RWPE1 (cell line): Measurements from ENCODE around the gene CDK17.
"Not testable (repeated sequence)": the region's sequence is repeated elsewhere in the genome, so short reads cannot be mapped to it uniquely, and the experiment has no call there.

Source experiments
- CTCF ChIA-PET: fragments of 350-600 bp; sonication (Branson Sonifier 250); formaldehyde crosslinking; extraction: SDS; loops from one replicate; lab custom pipeline; 2021; lab: Yijun Ruan, JAX
- POLR2A ChIA-PET: fragments of 400-600 bp; formaldehyde crosslinking; extraction: SDS; loops from one replicate; lab custom pipeline; 2020; ENCODE audit warnings: antibody characterized with exemption; ENCODE audit not compliant: low non-redundant PET; lab: Yijun Ruan, JAX
- DNase-seq: peaks from one replicate; pipeline ENCODE4 v3.0.0; 2012; ENCODE audit warnings: low spot score
- H3K27ac ChIP-seq: fragments of 450-650 bp; 2 replicates; pipeline ENCODE4 v1.5.1; 2017
- TF ChIP-seq, protein P1 (sequence below): fragments of 450-650 bp; conservative IDR thresholded peaks from 2 replicates; pipeline ENCODE4 v1.5.1; 2017; ENCODE audit warnings: low read depth, mild to moderate bottlenecking

Gene CDK17

DNA sequence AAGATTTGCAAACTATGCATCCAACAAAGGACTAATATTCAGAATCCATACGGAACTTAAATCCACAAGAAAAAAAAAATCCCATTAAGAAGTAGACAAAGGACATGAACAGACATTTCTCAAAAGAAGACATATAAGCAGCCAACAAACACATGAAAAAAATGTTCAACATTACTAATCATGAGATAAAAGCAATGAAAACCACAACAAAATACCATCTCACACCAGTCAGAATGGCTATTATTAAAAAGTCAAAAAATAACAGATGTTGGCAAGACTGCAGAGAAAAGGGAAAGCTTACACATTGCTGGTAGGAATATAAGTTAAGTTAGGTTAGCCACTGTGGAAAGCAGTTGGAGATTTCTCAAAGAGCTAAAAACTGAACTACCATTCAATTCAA is 16.2 kb downstream of the CDK17 start:
- CTCF ChIA-PET: interaction anchor here (0.6 to 1.8 kb wide), 2 partner anchors 80 to 106 kb away, joined by 4 read pairs; no protein-coding TSS in a partner anchor
- TF ChIP-seq, protein P1, sequence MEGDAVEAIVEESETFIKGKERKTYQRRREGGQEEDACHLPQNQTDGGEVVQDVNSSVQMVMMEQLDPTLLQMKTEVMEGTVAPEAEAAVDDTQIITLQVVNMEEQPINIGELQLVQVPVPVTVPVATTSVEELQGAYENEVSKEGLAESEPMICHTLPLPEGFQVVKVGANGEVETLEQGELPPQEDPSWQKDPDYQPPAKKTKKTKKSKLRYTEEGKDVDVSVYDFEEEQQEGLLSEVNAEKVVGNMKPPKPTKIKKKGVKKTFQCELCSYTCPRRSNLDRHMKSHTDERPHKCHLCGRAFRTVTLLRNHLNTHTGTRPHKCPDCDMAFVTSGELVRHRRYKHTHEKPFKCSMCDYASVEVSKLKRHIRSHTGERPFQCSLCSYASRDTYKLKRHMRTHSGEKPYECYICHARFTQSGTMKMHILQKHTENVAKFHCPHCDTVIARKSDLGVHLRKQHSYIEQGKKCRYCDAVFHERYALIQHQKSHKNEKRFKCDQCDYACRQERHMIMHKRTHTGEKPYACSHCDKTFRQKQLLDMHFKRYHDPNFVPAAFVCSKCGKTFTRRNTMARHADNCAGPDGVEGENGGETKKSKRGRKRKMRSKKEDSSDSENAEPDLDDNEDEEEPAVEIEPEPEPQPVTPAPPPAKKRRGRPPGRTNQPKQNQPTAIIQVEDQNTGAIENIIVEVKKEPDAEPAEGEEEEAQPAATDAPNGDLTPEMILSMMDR: no peak
- H3K27ac ChIP-seq: no peak overlapping the region
- DNase-seq: no peak
- POLR2A ChIA-PET: no interaction called here

DNA sequence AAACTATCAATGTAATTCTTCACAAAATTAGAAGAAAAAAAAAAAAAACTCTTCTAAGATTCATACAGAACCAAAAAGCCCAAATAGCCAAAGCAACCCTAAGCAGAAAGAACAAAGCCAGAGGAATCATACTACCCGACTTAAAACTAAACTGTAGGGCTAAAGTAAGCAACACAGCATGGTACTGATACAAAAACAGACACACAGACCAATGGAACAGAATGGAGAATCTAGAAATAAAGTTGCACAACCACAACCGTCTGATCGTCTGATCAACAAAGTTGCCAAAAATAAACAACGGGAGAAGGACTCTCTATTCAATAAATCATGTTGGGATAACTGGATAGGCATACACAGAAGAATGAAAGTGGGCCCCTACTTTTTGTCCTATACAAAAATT is 16.9 kb downstream of the CDK17 start:
- no peak overlapping the region for H3K27ac ChIP-seq
- CTCF ChIA-PET: interaction anchor here (0.6 kb wide), 1 partner anchor 14 kb away, joined by 3 read pairs; no protein-coding TSS in a partner anchor
- POLR2A ChIA-PET: no interaction called here
- no peak for DNase-seq
- TF ChIP-seq, protein P1: no peak

DNA sequence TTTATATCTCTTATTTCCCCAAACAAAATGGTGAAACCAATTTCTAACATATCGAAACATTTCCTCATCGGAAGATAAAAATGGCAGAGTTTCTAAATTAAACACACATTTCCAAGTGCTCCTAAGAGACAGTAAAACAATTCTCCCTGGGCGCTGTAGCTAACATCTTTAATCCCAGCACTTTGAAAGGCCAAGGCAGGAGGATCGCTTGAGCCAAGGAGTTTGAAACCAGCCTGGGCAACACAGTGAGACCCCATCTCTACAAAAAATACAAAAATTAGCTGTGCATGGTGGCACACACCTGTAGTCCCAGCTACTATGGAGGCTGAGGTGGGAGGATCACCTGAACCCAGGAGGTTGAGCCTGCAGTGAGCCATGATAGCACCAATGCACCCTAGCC is 20.5 kb downstream of the CDK17 start:
- CTCF ChIA-PET, H3K27ac ChIP-seq, POLR2A ChIA-PET, DNase-seq: not testable (repeated sequence)

DNA sequence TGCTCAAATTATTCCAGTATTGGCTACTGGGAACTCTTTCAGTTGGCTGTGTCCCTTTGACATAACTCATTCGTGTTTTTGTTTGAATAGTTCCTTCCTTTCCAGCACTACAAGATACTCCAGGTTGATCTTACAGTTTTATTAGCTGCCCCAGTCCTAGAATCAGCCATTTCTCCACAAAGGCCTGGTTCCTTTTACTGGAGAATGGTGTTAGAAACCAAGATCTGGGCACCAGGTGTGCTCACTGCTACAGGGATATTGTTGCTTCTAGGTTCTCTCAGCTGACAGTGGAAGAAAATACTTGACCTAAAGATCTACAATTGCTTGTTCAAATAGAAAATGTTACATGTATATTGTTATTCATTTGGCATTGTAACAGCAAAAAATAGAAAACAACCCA is 21.9 kb downstream of the CDK17 start:
- CTCF ChIA-PET: no interaction called here
- no peak overlapping the region for H3K27ac ChIP-seq
- DNase-seq: no peak
- TF ChIP-seq, protein P1: no peak
- POLR2A ChIA-PET: no interaction called here

DNA sequence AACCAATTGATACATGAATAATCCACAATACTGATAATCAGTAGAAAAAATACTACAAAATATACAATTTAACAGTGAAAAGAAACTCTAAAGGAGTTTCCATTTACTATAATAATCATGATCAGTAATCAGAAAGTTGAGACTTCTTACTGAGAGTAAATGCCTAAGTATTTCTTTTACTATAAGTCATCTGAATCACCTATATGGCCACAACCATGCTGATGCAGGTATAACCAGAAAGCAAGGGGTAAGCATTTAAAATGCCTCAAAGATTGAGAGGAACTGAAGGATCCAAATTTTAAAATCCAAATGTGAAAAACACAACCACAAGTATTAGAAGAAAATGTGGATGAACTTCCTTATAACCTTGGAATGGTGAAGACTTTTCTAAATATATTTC is 23.4 kb downstream of the CDK17 start:
- TF ChIP-seq, protein P1: no peak
- no peak overlapping the region for H3K27ac ChIP-seq
- ChIA-PET CTCF (no interaction called here), POLR2A (no interaction called here)
- DNase-seq: no peak

DNA sequence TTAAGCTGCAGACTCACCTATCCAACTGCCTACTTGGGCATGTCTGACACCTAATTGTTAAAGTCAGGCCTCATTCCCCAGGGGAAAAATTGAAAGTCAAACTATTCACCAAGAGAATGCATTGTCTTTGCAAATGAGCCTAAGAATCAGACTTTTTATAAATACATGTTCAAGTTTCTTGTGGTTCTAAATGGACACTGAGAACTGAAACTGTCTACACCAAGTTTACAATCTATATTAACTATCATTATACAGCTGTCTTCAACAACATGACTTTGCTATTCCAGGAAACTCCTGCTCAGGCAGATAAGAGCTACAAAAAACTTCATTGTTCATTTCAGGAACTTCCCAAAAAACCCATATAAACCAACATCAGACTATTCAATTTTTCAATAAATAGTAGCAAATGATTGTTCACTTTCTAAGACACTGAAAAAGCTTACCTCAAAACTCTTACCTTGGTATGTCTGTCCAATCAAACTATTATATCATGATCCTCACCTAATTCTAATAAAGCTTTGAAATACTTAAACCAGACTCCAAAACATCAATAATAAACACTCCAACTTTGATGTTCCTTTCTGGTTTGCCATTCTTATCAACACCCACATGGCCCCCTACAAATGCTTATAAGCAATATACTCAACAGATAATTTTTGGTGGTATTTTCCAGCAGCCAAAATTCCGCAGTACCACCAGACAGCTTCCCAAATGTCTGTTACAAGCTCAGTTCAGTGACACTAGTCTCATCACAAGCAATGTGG is 24.2 kb downstream of the CDK17 start:
- ChIA-PET POLR2A (no interaction called here), CTCF (interaction anchor here (1.1 kb wide), 1 partner anchor 17 kb away, joined by 4 read pairs; no protein-coding TSS in a partner anchor)
- no peak for DNase-seq
- H3K27ac ChIP-seq: no peak overlapping the region
- TF ChIP-seq, protein P1: no peak

DNA sequence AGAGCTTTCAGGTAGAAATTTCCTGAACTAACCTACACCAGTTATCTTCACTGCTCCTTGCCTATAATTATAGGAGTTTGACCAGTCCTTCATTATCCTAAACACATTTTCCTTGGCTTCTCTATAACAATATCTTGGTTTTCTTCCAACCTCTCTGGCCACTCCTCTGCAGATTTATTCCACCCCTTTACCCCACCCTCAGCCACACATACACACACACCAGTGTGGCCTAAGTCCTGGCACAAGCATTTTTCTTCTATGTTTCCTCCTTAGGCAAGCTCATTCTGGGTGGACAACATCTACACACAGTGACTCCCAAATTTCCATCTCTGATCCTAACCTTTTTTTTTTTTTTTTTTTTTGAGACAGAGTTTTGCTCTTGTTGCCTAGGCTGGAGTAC is 25.1 kb downstream of the CDK17 start:
- no peak for DNase-seq
- ChIA-PET POLR2A (no interaction called here), CTCF (interaction anchor here (0.6 to 1.1 kb wide), 2 partner anchors 18 to 113 kb away, joined by 3 to 4 read pairs; no protein-coding TSS in a partner anchor)
- TF ChIP-seq, protein P1: no peak
- H3K27ac ChIP-seq: no peak overlapping the region
